IMR-90 (cell line): ENCODE data around the gene ASAP2. TPM values are rescaled to one million over a fixed set of nuclear protein-coding genes. Genes with fewer than 3 reads are reported as not detected.

Experiments
- ATAC-seq: fragments of 200-7000 bp; cut with Tn5 transposase; 2 replicates; pipeline ENCODE4 v1.9.1; 2020; ENCODE audit warnings: low read depth, mild to moderate bottlenecking, moderate library complexity
- BruUV-seq: library from RNA; stranded (reverse); fragments of 400-500 nt; replicated peaks from 2 replicates; lab custom pipeline; 2021; lab: Mats Ljungman, UMichigan
- CTCF ChIA-PET: fragments of 300-600 bp; formaldehyde crosslinking; extraction: SDS; loops from one replicate; lab custom pipeline; 2021; ENCODE audit warnings: antibody characterized with exemption; lab: Yijun Ruan, JAX
- POLR2A ChIA-PET: fragments of 300-600 bp; sonication (Branson Sonifier 250); formaldehyde crosslinking; loops from one replicate; lab custom pipeline; 2022; ENCODE audit warnings: antibody characterized with exemption; ENCODE audit not compliant: unreplicated experiment; lab: Charles Lee
- DNase-seq: peaks from one replicate; pipeline ENCODE4 v3.0.0; 2013
- H2AFZ ChIP-seq: replicated peaks from 2 replicates; pipeline ENCODE3; 2013; ENCODE audit warnings: low read length, mild to moderate bottlenecking; ENCODE audit not compliant: poor library complexity
- H2AK5ac ChIP-seq: 2 replicates; pipeline ENCODE4 v1.6.1; 2013; ENCODE audit warnings: low read depth, low read length, inconsistent platforms
- H2AK9ac ChIP-seq: replicated peaks from 2 replicates; pipeline ENCODE3; 2013; ENCODE audit warnings: mild to moderate bottlenecking, low read depth, low read length, moderate library complexity; ENCODE audit not compliant: poor library complexity
- H2BK120ac ChIP-seq: 2 replicates; pipeline ENCODE4 v1.6.1; 2013; ENCODE audit warnings: low read depth, low read length, inconsistent platforms
- H2BK15ac ChIP-seq: 3 replicates; pipeline ENCODE4 v1.6.1; 2013; ENCODE audit warnings: low read depth, low read length, inconsistent platforms
- H2BK20ac ChIP-seq: 2 replicates; pipeline ENCODE4 v1.6.1; 2013; ENCODE audit warnings: low read depth, mild to moderate bottlenecking, inconsistent platforms, low read length, moderate library complexity
- H2BK5ac ChIP-seq: 2 replicates; pipeline ENCODE4 v1.6.1; 2013; ENCODE audit warnings: mild to moderate bottlenecking, low read depth, low read length, inconsistent platforms; ENCODE audit not compliant: poor library complexity, severe bottlenecking
- H3K14ac ChIP-seq: replicated peaks from 2 replicates; pipeline ENCODE4 v1.6.1; 2013; ENCODE audit warnings: low read depth, low read length, inconsistent platforms
- H3K18ac ChIP-seq: 2 replicates; pipeline ENCODE4 v1.6.1; 2013; ENCODE audit warnings: low read depth, low read length, control low read depth
- H3K23ac ChIP-seq: 2 replicates; pipeline ENCODE4 v1.6.1; 2013; ENCODE audit warnings: low read depth, low read length, inconsistent platforms
- H3K27ac ChIP-seq: 2 replicates; pipeline ENCODE4 v1.5.1; 2013; ENCODE audit warnings: mild to moderate bottlenecking, control low read depth, low read length; ENCODE audit not compliant: insufficient read depth
- H3K27me3 ChIP-seq: 2 replicates; pipeline ENCODE4 v1.6.1; 2013; ENCODE audit warnings: low read length; ENCODE audit not compliant: control insufficient read depth, insufficient read depth
- H3K36me3 ChIP-seq: 2 replicates; pipeline ENCODE4 v1.6.1; 2013; ENCODE audit warnings: low read length, mixed read lengths; ENCODE audit not compliant: control insufficient read depth, insufficient read depth
- H3K4ac ChIP-seq: 2 replicates; pipeline ENCODE4 v1.6.1; 2013; ENCODE audit warnings: low read depth, low read length, inconsistent platforms
- H3K4me1 ChIP-seq: 2 replicates; pipeline ENCODE4 v1.6.1; 2013; ENCODE audit warnings: low read length, mixed read lengths; ENCODE audit not compliant: control insufficient read depth, insufficient read depth
- H3K4me2 ChIP-seq: 2 replicates; pipeline ENCODE4 v1.6.1; 2013; ENCODE audit warnings: low read depth, mild to moderate bottlenecking, control low read depth, low read length, moderate library complexity
- H3K4me3 ChIP-seq: 2 replicates; pipeline ENCODE4 v1.5.1; 2013; ENCODE audit warnings: low read depth, mild to moderate bottlenecking, control low read depth, low read length, moderate library complexity; ENCODE audit not compliant: insufficient read depth
- H3K56ac ChIP-seq: 2 replicates; pipeline ENCODE4 v1.6.1; 2013; ENCODE audit warnings: low read length, inconsistent platforms; ENCODE audit not compliant: insufficient read depth; ENCODE audit errors: extremely low read depth
- H3K79me1 ChIP-seq, 2 experiments: 2 replicates each; pipeline ENCODE4 v1.6.1; 2013; ENCODE audit warnings: low read length in 2 of 2, inconsistent platforms in 1 of 2, low read depth in 1 of 2
- H3K9ac ChIP-seq: 2 replicates; pipeline ENCODE4 v1.6.1; 2013; ENCODE audit warnings: low read depth, low read length, control low read depth
- H3K9me1 ChIP-seq: 2 replicates; pipeline ENCODE4 v1.6.1; 2013; ENCODE audit warnings: low read length, inconsistent platforms; ENCODE audit not compliant: insufficient read depth
- H3K9me3 ChIP-seq: 2 replicates; pipeline ENCODE4 v1.6.1; 2013; ENCODE audit warnings: low read length; ENCODE audit not compliant: control insufficient read depth, insufficient read depth
- H4K20me1 ChIP-seq: 2 replicates; pipeline ENCODE4 v1.6.1; 2013; ENCODE audit warnings: low read length, inconsistent platforms; ENCODE audit not compliant: insufficient read depth
- H4K5ac ChIP-seq: 2 replicates; pipeline ENCODE4 v1.6.1; 2013; ENCODE audit warnings: mild to moderate bottlenecking, low read depth, low read length, control low read depth
- H4K8ac ChIP-seq, 2 experiments: 2 replicates each; pipeline ENCODE4 v1.6.1; 2013; ENCODE audit warnings: low read depth in 2 of 2, low read length in 2 of 2, control low read depth in 1 of 2, inconsistent platforms in 1 of 2
- H4K91ac ChIP-seq: 2 replicates; pipeline ENCODE4 v1.6.1; 2013; ENCODE audit warnings: low read depth, low read length, inconsistent platforms; ENCODE audit not compliant: insufficient read depth
- BHLHE40 ChIP-seq: fragments of 150-350 bp; IDR thresholded peaks from 2 replicates; pipeline ENCODE4 v1.6.1; 2016; ENCODE audit warnings: mild to moderate bottlenecking, low read depth, low read length
- CHD1 ChIP-seq: IDR thresholded peaks from 2 replicates; pipeline ENCODE4 v1.6.1; 2012; ENCODE audit warnings: low read depth, low read length, improper control_type of control experiment
- CTCF ChIP-seq: conservative IDR thresholded peaks from 2 replicates; pipeline ENCODE4 v1.5.1; 2012; ENCODE audit warnings: mild to moderate bottlenecking, low read depth, low read length, improper control_type of control experiment
- ELK1 ChIP-seq: fragments of 150-350 bp; IDR thresholded peaks from 2 replicates; pipeline ENCODE4 v1.6.1; 2016; ENCODE audit warnings: low read depth, mild to moderate bottlenecking, low read length, moderate library complexity, borderline replicate concordance
- FOS ChIP-seq: fragments of 150-350 bp; IDR thresholded peaks from 2 replicates; pipeline ENCODE4 v1.6.1; 2016; ENCODE audit warnings: low read depth, low read length
- MAFK ChIP-seq: IDR thresholded peaks from 2 replicates; pipeline ENCODE4 v1.6.1; 2012; ENCODE audit warnings: low read depth, low read length, improper control_type of control experiment
- MAZ ChIP-seq: IDR thresholded peaks from 2 replicates; pipeline ENCODE4 v1.6.1; 2012; ENCODE audit warnings: low read depth, mild to moderate bottlenecking, low read length, improper control_type of control experiment, moderate library complexity, borderline replicate concordance
- MXI1 ChIP-seq: IDR thresholded peaks from 2 replicates; pipeline ENCODE4 v1.6.1; 2012; ENCODE audit warnings: low read depth, mild to moderate bottlenecking, low read length, moderate library complexity, borderline replicate concordance
- NFE2L2 ChIP-seq: fragments of 150-350 bp; IDR thresholded peaks from 2 replicates; pipeline ENCODE4 v1.6.1; 2016; ENCODE audit warnings: low read depth, mild to moderate bottlenecking, low read length
- POLR2A ChIP-seq: IDR thresholded peaks from 2 replicates; pipeline ENCODE4 v1.6.1; 2012; ENCODE audit warnings: mild to moderate bottlenecking, low read depth, low read length
- RAD21 ChIP-seq: IDR thresholded peaks from 2 replicates; pipeline ENCODE4 v1.6.1; 2012; ENCODE audit warnings: low read length, improper control_type of control experiment
- RCOR1 ChIP-seq: IDR thresholded peaks from 2 replicates; pipeline ENCODE4 v1.6.1; 2012; ENCODE audit warnings: mild to moderate bottlenecking, low read length, improper control_type of control experiment; ENCODE audit not compliant: insufficient replicate concordance
- RFX5 ChIP-seq: IDR thresholded peaks from 2 replicates; pipeline ENCODE4 v1.8.0; 2012; ENCODE audit warnings: low read depth, mild to moderate bottlenecking, low read length, moderate library complexity
- SMC3 ChIP-seq: fragments of 150-350 bp; IDR thresholded peaks from 2 replicates; pipeline ENCODE4 v1.6.1; 2016; ENCODE audit warnings: low read depth, mild to moderate bottlenecking, antibody characterized with exemption, low read length, moderate library complexity
- USF2 ChIP-seq: fragments of 150-350 bp; IDR thresholded peaks from 2 replicates; pipeline ENCODE4 v1.6.1; 2017; ENCODE audit warnings: mild to moderate bottlenecking, antibody characterized with exemption, low read length, low read depth
- WGBS, 2 experiments: methylation state at CpG; one replicate each; pipeline versions ENCODE4 v1.1.5 to v1.1.7; 2013; ENCODE audit warnings: missing lambda C conversion rate in 2 of 2; ENCODE audit not compliant: insufficient read length in 1 of 2; ENCODE audit errors: extremely low coverage in 2 of 2; 5-methylcytosine and 5-hydroxymethylcytosine counted together
- dilution Hi-C: fragments of 300-500 bp; cut with HindIII; formaldehyde crosslinking; loops from one replicate; pipeline ENCODE4 v1.14.3; 2018; ENCODE audit warnings: low sequenced_read_pairs; ENCODE audit not compliant: unreplicated experiment
- in situ Hi-C: fragments of 300-500 bp; cut with MboI; formaldehyde crosslinking; loops from 3 replicates; pipeline ENCODE4 v1.14.3; 2019; ENCODE audit warnings: low sequenced_read_pairs, inconsistent platforms, mixed read lengths
- intact Hi-C: fragments of 100-400 bp; cut with micrococcal nuclease; formaldehyde crosslinking; loops from 2 replicates; pipeline ENCODE4 v1.10.0; 2022
- polyA plus RNA-seq, 3 experiments: library from polyadenylated mRNA; depleted of rRNA; stranded (reverse); fragments of >200 nt; gene quantifications; 2 replicates each; pipeline ENCODE4 v1.2.3, GENCODE V29; 2012; ENCODE audit warnings: low replicate concordance in 1 of 3
- total RNA-seq: library from RNA; depleted of rRNA; stranded (reverse); fragments of >200 nt; gene quantifications from 2 replicates; pipeline ENCODE4 v1.2.3, GENCODE V29; 2012

ASAP2 gene
- total and polyA plus RNA-seq, 2 of the 4 experiments (the other 2 are of a cell fraction), result 19.7 to 28.1 TPM

- H2BK120ac ChIP-seq, result no peak overlapping the region
- no peak overlapping the region for H3K18ac ChIP-seq
- no peak overlapping the region for H4K5ac ChIP-seq
- no peak overlapping the region for H2AK9ac ChIP-seq
- H4K8ac ChIP-seq, result no peak overlapping the region
- H3K4me3 ChIP-seq, result no peak overlapping the region
- H2BK15ac ChIP-seq, result no peak overlapping the region
- H2AK5ac ChIP-seq, result no peak overlapping the region
- peaks cover 35% of the 10 kb centered on the region for H3K36me3 ChIP-seq
- ATAC-seq (peak; percentile 52; the same call in 1 of the 2 replicates), DNase-seq (no peak)
- intact Hi-C loops (no loop called here), in situ Hi-C loops (no loop called here), dilution Hi-C loops (no loop called here)
- TF ChIP-seq RFX5 (no peak), ELK1 (no peak), BHLHE40 (no peak), MAFK (no peak), RAD21 (no peak), NFE2L2 (no peak), CHD1 (no peak), FOS (no peak), MAZ (no peak), MXI1 (no peak), RCOR1 (no peak), CTCF (no peak), POLR2A (no peak), USF2 (no peak), SMC3 (no peak)
- H3K79me1 ChIP-seq, result peaks cover 10 to 31% of the 10 kb centered on the region in 2 experiments; a peak in 3 of 4 replicates
- peaks cover 8% of the 10 kb centered on the region; the same call in 1 of the 2 replicates for H3K4me1 ChIP-seq
- no peak overlapping the region for H3K23ac ChIP-seq
- no peak overlapping the region for H3K4ac ChIP-seq
- H3K27ac ChIP-seq, result no peak overlapping the region
- H2BK5ac ChIP-seq, result no peak overlapping the region
- H3K9me3 ChIP-seq, result no peaks in the 10 kb centered on the region
- H4K20me1 ChIP-seq, result no peaks in the 10 kb centered on the region
- no peak overlapping the region for H3K56ac ChIP-seq
- no peak overlapping the region for H2AFZ ChIP-seq
- no peak overlapping the region for H3K14ac ChIP-seq
- no CpG with 5 or more reads among the region's 2 CpGs for WGBS, 2 experiments
- peaks cover 12% of the 10 kb centered on the region for H3K9me1 ChIP-seq
- no peak overlapping the region for H3K9ac ChIP-seq
- H4K91ac ChIP-seq, result no peak overlapping the region
- no peak overlapping the region for H2BK20ac ChIP-seq
- ChIA-PET POLR2A (no interaction called here), CTCF (no interaction called here)
- no TSS peak for BruUV-seq
- H3K4me2 ChIP-seq, result no peak overlapping the region
- no peaks in the 10 kb centered on the region for H3K27me3 ChIP-seq
Measured at GRCh38 chr2:9360701-9361100, 154.1 kb downstream of the ASAP2 start.
